ENCODE data around the gene BBS9. TPM values are rescaled to one million over a fixed set of nuclear protein-coding genes. Genes with fewer than 3 reads are reported as not detected.
"Not testable (repeated sequence)": the region's sequence is repeated elsewhere in the genome, so short reads cannot be mapped to it uniquely, and the experiment has no call there.

Gene BBS9
- total RNA-seq, 1 donor from 2014 or later = 31.2 TPM

- H3K4me3 ChIP-seq = no peak overlapping the region
- H3K9me3 ChIP-seq = no peaks in the 10 kb centered on the region
- intact Hi-C loops (cut with DNase I) = no loop called here
- no peak for DNase-seq (ENCODE audit: extremely low spot score in 2 of 2)
- no peak overlapping the region for H3K27ac ChIP-seq
- H3K27me3 ChIP-seq = no peaks in the 10 kb centered on the region
- peaks cover 9% of the 10 kb centered on the region for H3K4me1 ChIP-seq
- TF ChIP-seq POLR2A (IDR thresholded peaks at IDR 0.05) = no peak
- no peak for TF ChIP-seq POLR2AphosphoS5 (IDR thresholded peaks at IDR 0.05; ENCODE audit: insufficient read depth in 1 of 2, low read depth in 1 of 2)
- TF ChIP-seq CTCF (IDR thresholded peaks at IDR 0.05) = no peak
- H3K36me3 ChIP-seq = no peaks in the 10 kb centered on the region
Observed at GRCh38 chr7:33250421-33250871, 121.1 kb downstream of the BBS9 start.

- Histone ChIP-seq H3K27me3 (no peaks in the 10 kb centered on the region), H3K27ac (no peak overlapping the region), H3K36me3 (no peaks in the 10 kb centered on the region), H3K9me3 (no peaks in the 10 kb centered on the region), H3K4me1 (peaks cover 9% of the 10 kb centered on the region), H3K4me3 (no peak overlapping the region)
- no peak for TF ChIP-seq POLR2AphosphoS5 (IDR thresholded peaks at IDR 0.05; ENCODE audit: insufficient read depth in 1 of 2, low read depth in 1 of 2)
- no peak for TF ChIP-seq CTCF (IDR thresholded peaks at IDR 0.05)
- TF ChIP-seq POLR2A (IDR thresholded peaks at IDR 0.05) = no peak
- no peak for DNase-seq (ENCODE audit: extremely low spot score in 2 of 2)
- intact Hi-C loops (cut with DNase I) = no loop called here
Observed at GRCh38 chr7:33251301-33251700, 121.9 kb downstream of the BBS9 start.

GRCh38 chr7:33258491-33258951, 129.2 kb downstream of the BBS9 start:
- Histone ChIP-seq H3K9me3 (no peaks in the 10 kb centered on the region), H3K4me1 (no peaks in the 10 kb centered on the region), H3K36me3 (no peaks in the 10 kb centered on the region), H3K27ac (no peak overlapping the region), H3K27me3 (no peaks in the 10 kb centered on the region), H3K4me3 (no peak overlapping the region)
- intact Hi-C loops (cut with DNase I) = no loop called here
- no peak for TF ChIP-seq POLR2AphosphoS5 (IDR thresholded peaks at IDR 0.05; ENCODE audit: insufficient read depth in 1 of 2, low read depth in 1 of 2)
- no peak for TF ChIP-seq CTCF (IDR thresholded peaks at IDR 0.05)
- no peak for TF ChIP-seq POLR2A (IDR thresholded peaks at IDR 0.05)
- no peak for DNase-seq (ENCODE audit: extremely low spot score in 2 of 2)

GRCh38 chr7:33261585-33261984, 132.2 kb downstream of the BBS9 start:
- Histone ChIP-seq H3K36me3 (no peaks in the 10 kb centered on the region), H3K4me1 (no peaks in the 10 kb centered on the region), H3K27ac (no peak overlapping the region), H3K4me3 (no peak overlapping the region), H3K27me3 (no peaks in the 10 kb centered on the region), H3K9me3 (no peaks in the 10 kb centered on the region)
- TF ChIP-seq CTCF (IDR thresholded peaks at IDR 0.05) = no peak
- TF ChIP-seq POLR2A (IDR thresholded peaks at IDR 0.05) = no peak
- no peak for TF ChIP-seq POLR2AphosphoS5 (IDR thresholded peaks at IDR 0.05; ENCODE audit: insufficient read depth in 1 of 2, low read depth in 1 of 2)
- no peak for DNase-seq (ENCODE audit: extremely low spot score in 2 of 2)
- intact Hi-C loops (cut with DNase I) = no loop called here

- no peaks in the 10 kb centered on the region for H3K9me3 ChIP-seq
- intact Hi-C loops (cut with DNase I) = no loop called here
- H3K4me1 ChIP-seq = no peaks in the 10 kb centered on the region
- TF ChIP-seq CTCF (IDR thresholded peaks at IDR 0.05) = no peak
- no peak for TF ChIP-seq POLR2AphosphoS5 (IDR thresholded peaks at IDR 0.05; ENCODE audit: insufficient read depth in 1 of 2, low read depth in 1 of 2)
- TF ChIP-seq POLR2A (IDR thresholded peaks at IDR 0.05) = no peak
- DNase-seq (ENCODE audit: extremely low spot score in 2 of 2) = no peak
- no peak overlapping the region for H3K4me3 ChIP-seq
- no peaks in the 10 kb centered on the region for H3K36me3 ChIP-seq
- H3K27me3 ChIP-seq = no peaks in the 10 kb centered on the region
- H3K27ac ChIP-seq = no peak overlapping the region
Observed at GRCh38 chr7:33262476-33262875, 133.1 kb downstream of the BBS9 start.

GRCh38 chr7:33271839-33272371, 142.5 kb downstream of the BBS9 start:
- H3K4me1 ChIP-seq; intact Hi-C loops (cut with DNase I); DNase-seq (ENCODE audit: extremely low spot score in 2 of 2); H3K9me3 ChIP-seq; H3K27ac ChIP-seq; H3K36me3 ChIP-seq; H3K4me3 ChIP-seq; H3K27me3 ChIP-seq: not testable (repeated sequence)
